Measurements from ENCODE around the gene PI4K2A. TPM values are rescaled to one million over a fixed set of nuclear protein-coding genes. Genes with fewer than 3 reads are reported as not detected.

PI4K2A gene
- total and polyA plus RNA-seq, 2 of the 13 experiments (the other 11 are each of a cell fraction or from before 2014, with no cell fraction given) = 10.9 to 14.3 TPM

- TF ChIP-seq HMGXB3 (CRISPR knock-in tag; IDR thresholded peaks at IDR 0.05; ENCODE audit: borderline replicate concordance) = peak; percentile 100
- 0 out of 2 replicates have a peak, but pooled peaks have one; percentile 53 for TF ChIP-seq SMAD1 (CRISPR knock-in tag; IDR thresholded peaks at IDR 0.05; ENCODE audit: borderline replicate concordance, low read depth)
- 0 out of 2 replicates have a peak, but pooled peaks have one; percentile 44 for TF ChIP-seq E2F1 (CRISPR knock-in tag; IDR thresholded peaks at IDR 0.05)
- TF ChIP-seq IKZF5 (CRISPR knock-in tag; IDR thresholded peaks at IDR 0.05) = peak; percentile 5; the same call in 1 of the 2 replicates
- TF ChIP-seq MAZ (IDR thresholded peaks at IDR 0.05; ENCODE audit: borderline replicate concordance, low read depth, low read length) = peak; percentile 45; the same call in 1 of the 2 replicates
- peak; percentile 74; the same call in 1 of the 2 replicates for TF ChIP-seq MAZ (CRISPR knock-in tag; IDR thresholded peaks at IDR 0.05; ENCODE audit: low read depth)
- TF ChIP-seq ZNF747 (CRISPR knock-in tag; IDR thresholded peaks at IDR 0.05; ENCODE audit: borderline replicate concordance) = no peak
- TF ChIP-seq ZFP36L1 (CRISPR knock-in tag; IDR thresholded peaks at IDR 0.05) = no peak
- peak; percentile 76; the same call in 1 of the 2 replicates for TF ChIP-seq ZBTB38 (CRISPR knock-in tag; IDR thresholded peaks at IDR 0.05)
- TF ChIP-seq ZNF607 (CRISPR knock-in tag; IDR thresholded peaks at IDR 0.05; ENCODE audit: borderline replicate concordance) = 0 out of 2 replicates have a peak, but pooled peaks have one; percentile 71
- TF ChIP-seq PITX1 (CRISPR knock-in tag; IDR thresholded peaks at IDR 0.05) = peak; percentile 56
- peak; percentile 46; the same call in 1 of the 2 replicates for TF ChIP-seq ZNF839 (CRISPR knock-in tag; IDR thresholded peaks at IDR 0.05; ENCODE audit: borderline replicate concordance)
- TF ChIP-seq ARNT2 (CRISPR knock-in tag; IDR thresholded peaks at IDR 0.05; ENCODE audit: low read depth) = peak; percentile 48; the same call in 1 of the 2 replicates
- TF ChIP-seq TEAD3 (CRISPR knock-in tag; optimal IDR thresholded peaks at IDR 0.05; ENCODE audit: borderline replicate concordance) = no peak
- TF ChIP-seq RORA (CRISPR knock-in tag; IDR thresholded peaks at IDR 0.05) = no peak
- TF ChIP-seq ZNF782 (CRISPR knock-in tag; IDR thresholded peaks at IDR 0.05; ENCODE audit: borderline replicate concordance) = no peak
Observed at GRCh38 chr10:97632949-97633884, 7.3 kb upstream of the PI4K2A start, which contains the start of gene MORN4 (continued).
